PFSK-1 (cell line): ENCODE results near the gene FBLN2.

Experiments
- FOXP2 ChIP-seq: optimal IDR thresholded peaks from 2 replicates; pipeline ENCODE3; 2011; ENCODE audit warnings: borderline replicate concordance, control low read depth, inconsistent platforms; ENCODE audit not compliant: insufficient read depth; ENCODE audit errors: extremely low read length, extremely low read depth
- POLR2AphosphoS5 ChIP-seq: IDR thresholded peaks from 2 replicates; pipeline ENCODE4 v1.6.1; 2012; ENCODE audit warnings: low read depth, mild to moderate bottlenecking, control low read depth, low read length, moderate library complexity
- SIN3A ChIP-seq: IDR thresholded peaks from 2 replicates; pipeline ENCODE4 v1.6.1; 2012; ENCODE audit warnings: mild to moderate bottlenecking, low read length, moderate library complexity, borderline replicate concordance; ENCODE audit not compliant: insufficient read depth
- TAF1 ChIP-seq: IDR thresholded peaks from 2 replicates; pipeline ENCODE4 v1.6.1; 2012; ENCODE audit warnings: low read length, control low read depth, borderline replicate concordance; ENCODE audit not compliant: insufficient read depth
- TF ChIP-seq, protein P1 (sequence below), 2 experiments: IDR thresholded peaks; 2 replicates each; pipeline versions ENCODE4 v1.6.1 to v1.8.0; 2011 to 2012; ENCODE audit warnings: low read depth in 2 of 2, low read length in 2 of 2, control low read depth in 1 of 2, inconsistent platforms in 1 of 2, mild to moderate bottlenecking in 1 of 2, moderate library complexity in 1 of 2; ENCODE audit not compliant: insufficient read depth in 1 of 2

Gene FBLN2

DNA sequence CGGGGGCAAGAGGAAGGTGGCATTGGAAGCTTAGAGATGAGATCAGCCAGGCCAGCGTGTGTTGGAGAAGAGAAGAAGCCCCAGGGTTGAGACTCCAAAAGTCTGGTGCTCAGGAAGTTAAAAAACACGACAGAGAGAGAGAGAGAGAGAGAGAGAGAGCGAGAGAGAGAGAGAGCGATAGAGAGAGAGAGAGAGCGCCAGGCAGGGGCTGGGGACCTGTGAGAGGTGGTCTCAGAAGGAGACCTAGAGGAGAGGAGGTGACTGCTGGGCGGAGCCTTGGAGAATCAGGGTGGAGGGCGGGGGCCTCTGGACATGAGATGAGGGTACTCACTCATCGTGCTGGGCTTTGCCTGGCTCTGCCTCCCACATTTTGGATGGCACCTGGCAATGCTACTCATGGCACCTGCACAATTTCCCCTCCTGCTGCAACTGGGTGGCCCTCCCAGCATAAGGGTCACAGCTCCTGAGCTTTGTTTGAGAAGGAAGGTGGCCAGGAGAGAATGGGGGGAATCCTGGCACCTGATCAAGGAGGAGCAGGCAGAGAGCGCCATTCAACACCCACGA lies 51.0 kb downstream of the FBLN2 start:
- TF ChIP-seq TAF1 (no peak), FOXP2 (no peak)

DNA sequence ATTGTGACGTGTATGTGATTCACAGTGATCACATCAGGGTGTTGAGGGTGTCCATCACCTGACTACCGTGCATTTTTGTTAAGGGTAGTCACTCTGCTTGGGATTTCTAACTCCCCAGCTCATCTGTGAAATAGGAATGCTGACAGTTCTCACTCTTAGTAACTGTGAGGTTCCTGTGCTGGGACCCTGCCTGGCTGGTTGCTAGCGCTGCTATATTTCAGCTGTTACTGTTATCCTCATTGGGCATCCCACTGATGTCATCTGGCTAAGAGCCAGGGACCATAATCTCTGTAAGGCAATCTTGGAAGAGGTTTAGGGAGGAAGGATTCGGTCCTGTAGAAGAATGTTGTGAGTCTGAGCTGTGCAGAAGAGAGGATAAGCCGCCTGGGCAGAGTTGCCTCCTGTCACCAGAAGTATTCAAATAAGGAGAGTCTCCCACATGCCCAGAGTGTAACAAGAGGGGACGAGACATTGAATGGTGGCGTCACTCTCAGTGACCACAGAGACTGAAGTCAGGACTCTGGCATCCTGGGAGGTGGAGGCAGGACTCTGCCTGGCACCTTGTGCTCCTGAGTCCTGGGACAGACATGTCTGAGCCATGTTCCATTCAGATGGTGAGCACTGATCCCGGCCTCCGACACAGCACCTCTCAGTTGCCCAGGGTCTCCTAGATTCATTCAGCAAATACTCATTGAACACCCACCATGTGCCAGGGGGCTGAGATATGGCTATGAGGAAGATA lies 52.2 kb downstream of the FBLN2 start:
- TF ChIP-seq, protein P1, sequence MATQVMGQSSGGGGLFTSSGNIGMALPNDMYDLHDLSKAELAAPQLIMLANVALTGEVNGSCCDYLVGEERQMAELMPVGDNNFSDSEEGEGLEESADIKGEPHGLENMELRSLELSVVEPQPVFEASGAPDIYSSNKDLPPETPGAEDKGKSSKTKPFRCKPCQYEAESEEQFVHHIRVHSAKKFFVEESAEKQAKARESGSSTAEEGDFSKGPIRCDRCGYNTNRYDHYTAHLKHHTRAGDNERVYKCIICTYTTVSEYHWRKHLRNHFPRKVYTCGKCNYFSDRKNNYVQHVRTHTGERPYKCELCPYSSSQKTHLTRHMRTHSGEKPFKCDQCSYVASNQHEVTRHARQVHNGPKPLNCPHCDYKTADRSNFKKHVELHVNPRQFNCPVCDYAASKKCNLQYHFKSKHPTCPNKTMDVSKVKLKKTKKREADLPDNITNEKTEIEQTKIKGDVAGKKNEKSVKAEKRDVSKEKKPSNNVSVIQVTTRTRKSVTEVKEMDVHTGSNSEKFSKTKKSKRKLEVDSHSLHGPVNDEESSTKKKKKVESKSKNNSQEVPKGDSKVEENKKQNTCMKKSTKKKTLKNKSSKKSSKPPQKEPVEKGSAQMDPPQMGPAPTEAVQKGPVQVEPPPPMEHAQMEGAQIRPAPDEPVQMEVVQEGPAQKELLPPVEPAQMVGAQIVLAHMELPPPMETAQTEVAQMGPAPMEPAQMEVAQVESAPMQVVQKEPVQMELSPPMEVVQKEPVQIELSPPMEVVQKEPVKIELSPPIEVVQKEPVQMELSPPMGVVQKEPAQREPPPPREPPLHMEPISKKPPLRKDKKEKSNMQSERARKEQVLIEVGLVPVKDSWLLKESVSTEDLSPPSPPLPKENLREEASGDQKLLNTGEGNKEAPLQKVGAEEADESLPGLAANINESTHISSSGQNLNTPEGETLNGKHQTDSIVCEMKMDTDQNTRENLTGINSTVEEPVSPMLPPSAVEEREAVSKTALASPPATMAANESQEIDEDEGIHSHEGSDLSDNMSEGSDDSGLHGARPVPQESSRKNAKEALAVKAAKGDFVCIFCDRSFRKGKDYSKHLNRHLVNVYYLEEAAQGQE (IDR thresholded peaks at IDR 0.05; ENCODE audit: insufficient read depth in 1 of 2, low read depth in 2 of 2, low read length in 2 of 2), result no peak
- TF ChIP-seq TAF1, result no peak
- no peak for TF ChIP-seq SIN3A
- TF ChIP-seq FOXP2, result no peak
- TF ChIP-seq POLR2AphosphoS5, result no peak

DNA sequence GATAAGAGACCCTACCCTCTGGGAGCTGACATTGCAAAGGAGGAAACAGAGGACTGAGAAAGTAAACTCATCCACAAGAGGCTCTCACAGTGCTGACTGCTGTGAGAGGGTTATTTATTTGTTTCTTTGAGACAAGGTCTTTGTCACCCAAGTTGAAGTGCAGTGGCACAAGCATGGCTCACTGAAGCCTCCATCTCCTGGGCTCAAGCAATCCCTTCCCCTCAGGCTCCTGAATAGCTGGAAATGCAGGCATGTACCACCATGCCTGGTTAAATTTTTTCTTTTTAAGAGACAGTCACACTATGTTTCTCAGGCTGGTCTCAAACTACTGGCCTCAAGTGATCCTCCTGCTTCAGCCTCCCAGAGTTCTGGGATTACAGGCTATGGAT lies 52.8 kb downstream of the FBLN2 start:
- TF ChIP-seq TAF1, result no peak
- TF ChIP-seq SIN3A, result no peak
- TF ChIP-seq, protein P1 (IDR thresholded peaks at IDR 0.05; ENCODE audit: insufficient read depth in 1 of 2, low read depth in 2 of 2, low read length in 2 of 2), result no peak
- TF ChIP-seq POLR2AphosphoS5, result no peak

DNA sequence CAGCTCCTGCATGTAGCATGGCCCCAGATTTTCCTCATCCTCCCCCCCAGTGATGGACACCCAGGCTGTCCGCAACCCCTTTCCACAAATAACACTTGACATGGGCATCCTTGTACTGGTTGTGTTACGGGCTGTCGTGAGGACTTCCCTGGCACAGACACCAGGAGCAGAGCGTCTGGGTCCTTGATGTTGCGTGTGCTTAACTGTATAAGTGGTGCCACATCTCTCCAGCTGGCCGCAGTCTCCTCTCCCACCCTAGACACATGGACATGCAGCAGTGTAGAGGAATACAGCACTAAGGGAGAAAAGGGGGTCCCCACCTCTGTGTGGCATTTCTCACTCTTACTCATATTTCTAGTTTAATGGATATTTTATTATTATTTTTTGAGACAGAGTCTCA lies 56.6 kb downstream of the FBLN2 start:
- TF ChIP-seq, protein P1 (IDR thresholded peaks at IDR 0.05; ENCODE audit: insufficient read depth in 1 of 2, low read depth in 2 of 2, low read length in 2 of 2), result no peak
- TF ChIP-seq TAF1 (no peak), SIN3A (no peak), FOXP2 (no peak), POLR2AphosphoS5 (no peak)

DNA sequence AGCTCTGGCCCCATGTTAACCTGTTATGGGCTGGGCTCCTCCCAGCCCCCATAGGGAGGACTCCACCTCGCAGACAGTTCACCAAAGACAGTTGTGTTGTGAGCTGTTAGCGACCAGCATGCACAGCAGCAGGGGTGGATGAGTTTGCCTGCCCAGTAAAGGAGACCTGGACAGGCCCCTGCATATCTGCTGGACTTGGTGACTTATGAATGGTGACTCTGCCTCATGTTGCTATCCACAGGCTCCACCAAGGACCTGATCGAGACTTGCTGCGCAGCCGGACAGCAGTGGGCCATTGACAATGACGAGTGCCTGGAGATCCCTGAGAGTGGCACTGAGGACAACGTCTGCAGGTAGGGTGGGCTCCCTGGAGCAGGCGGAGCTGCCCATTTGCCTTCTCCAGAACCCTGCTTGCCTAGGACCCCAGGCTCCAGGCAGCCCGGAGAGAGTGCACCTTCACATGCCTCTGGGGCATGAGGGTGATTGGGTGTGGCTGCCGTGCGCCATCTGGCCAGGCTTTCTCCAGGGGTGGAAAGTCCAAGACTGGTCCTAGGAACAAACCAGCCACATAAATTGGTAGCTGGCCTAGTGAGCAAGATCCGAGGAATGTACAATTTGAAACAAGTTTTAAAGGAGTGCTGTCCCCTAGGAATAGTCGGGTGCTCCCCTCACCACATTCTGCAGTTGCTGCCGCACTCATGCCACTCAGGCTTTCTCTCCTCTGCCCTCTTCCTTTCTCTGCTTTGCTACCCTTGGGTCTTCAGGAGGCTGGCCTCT lies 59.1 kb downstream of the FBLN2 start:
- no peak for TF ChIP-seq SIN3A
- TF ChIP-seq TAF1, result no peak

DNA sequence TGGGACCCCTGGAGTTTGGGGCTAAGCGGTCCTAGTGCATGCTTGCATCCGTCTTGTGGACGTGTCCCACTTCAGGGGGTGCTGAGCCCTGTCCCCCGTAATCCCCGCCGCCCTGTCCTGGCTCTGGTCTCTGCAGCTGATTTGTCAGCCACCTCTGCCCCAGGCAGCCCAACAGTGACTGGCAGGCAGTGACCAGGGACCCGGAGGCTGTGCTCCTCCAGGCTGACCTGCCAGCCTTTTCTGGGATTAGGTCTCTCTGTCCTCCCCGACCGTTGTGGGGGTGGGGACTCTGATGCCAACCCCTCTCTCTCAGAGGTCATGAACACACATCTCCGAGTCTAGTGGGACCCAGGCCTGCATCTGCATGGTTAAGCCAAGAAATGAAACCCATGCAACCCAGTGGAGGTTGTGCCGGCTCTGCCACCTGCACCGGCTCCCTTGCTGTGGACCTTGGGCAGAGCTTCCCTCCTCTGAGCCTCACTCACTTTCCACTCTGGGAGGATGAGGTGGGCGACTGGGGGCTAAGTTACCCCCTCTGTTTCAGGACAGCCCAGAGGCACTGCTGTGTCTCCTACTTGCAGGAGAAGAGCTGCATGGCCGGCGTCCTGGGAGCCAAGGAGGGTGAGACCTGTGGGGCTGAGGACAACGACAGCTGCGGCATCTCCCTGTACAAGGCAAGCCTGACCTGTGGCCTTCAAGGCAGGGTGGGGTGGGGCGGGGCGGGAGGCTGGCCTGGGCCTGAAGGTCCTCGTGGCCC lies 60.2 kb downstream of the FBLN2 start:
- TF ChIP-seq TAF1 (no peak), FOXP2 (no peak), POLR2AphosphoS5 (no peak), SIN3A (no peak)
- TF ChIP-seq, protein P1 (IDR thresholded peaks at IDR 0.05; ENCODE audit: insufficient read depth in 1 of 2, low read depth in 2 of 2, low read length in 2 of 2), result no peak
